Endodermal cell (in vitro differentiated cells): ENCODE measurements around the gene TIMM50. TPM values are rescaled to one million over a fixed set of nuclear protein-coding genes. Genes with fewer than 3 reads are reported as not detected.

Experiments
- DNase-seq: peaks from one replicate; pipeline ENCODE4 v3.0.0-alpha.2; 2017
- H3K27ac ChIP-seq: 2 replicates; pipeline ENCODE4 v1.5.1; 2013; ENCODE audit warnings: mild to moderate bottlenecking, low read depth, low read length, moderate library complexity
- H3K27me3 ChIP-seq: 2 replicates; pipeline ENCODE4 v1.6.1; 2013; ENCODE audit warnings: mild to moderate bottlenecking, low read length, moderate library complexity; ENCODE audit not compliant: insufficient read depth, control insufficient read depth, poor library complexity, severe bottlenecking
- H3K36me3 ChIP-seq: 2 replicates; pipeline ENCODE4 v1.7.0; 2013; ENCODE audit warnings: mild to moderate bottlenecking, low read length, moderate library complexity; ENCODE audit not compliant: control insufficient read depth, insufficient read depth
- H3K4me1 ChIP-seq: one replicate; pipeline ENCODE4 v1.7.0; 2013; ENCODE audit warnings: low read length; ENCODE audit not compliant: control insufficient read depth, insufficient read depth
- H3K4me3 ChIP-seq: 2 replicates; pipeline ENCODE4 v1.5.1; 2013; ENCODE audit warnings: mild to moderate bottlenecking, low read length, moderate library complexity
- H3K9ac ChIP-seq: 2 replicates; pipeline ENCODE4 v1.6.1; 2013; ENCODE audit warnings: mild to moderate bottlenecking, low read length, moderate library complexity; ENCODE audit not compliant: poor library complexity, severe bottlenecking; ENCODE audit errors: extremely low read depth
- H3K9me3 ChIP-seq: 2 replicates; pipeline ENCODE4 v1.6.1; 2013; ENCODE audit warnings: mild to moderate bottlenecking, low read length, moderate library complexity; ENCODE audit not compliant: control insufficient read depth
- H3K27ac Mint-ChIP-seq: 2 replicates; pipeline ENCODE4 v1.8.0; 2020; ENCODE audit warnings: mixed read lengths
- H3K27me3 Mint-ChIP-seq: 2 replicates; pipeline ENCODE4 v1.8.0; 2021; ENCODE audit warnings: mild to moderate bottlenecking, mixed read lengths; ENCODE audit not compliant: insufficient read depth
- H3K36me3 Mint-ChIP-seq: 2 replicates; pipeline ENCODE4 v1.8.0; 2020; ENCODE audit warnings: low read depth, mixed read lengths
- H3K4me1 Mint-ChIP-seq: 2 replicates; pipeline ENCODE4 v1.8.0; 2020; ENCODE audit warnings: mixed read lengths
- H3K4me3 Mint-ChIP-seq: 2 replicates; pipeline ENCODE4 v1.8.0; 2020; ENCODE audit warnings: mild to moderate bottlenecking, moderate library complexity, mixed read lengths
- H3K9me3 Mint-ChIP-seq: 2 replicates; pipeline ENCODE4 v1.8.0; 2020; ENCODE audit warnings: mild to moderate bottlenecking, mixed read lengths
- WGBS, 2 experiments: methylation state at CpG; one replicate each; pipeline versions ENCODE4 v1.1.5 to v1.1.7; 2013; ENCODE audit warnings: missing lambda C conversion rate in 2 of 2, mixed read lengths in 1 of 2; ENCODE audit not compliant: insufficient coverage in 1 of 2, insufficient read length in 1 of 2; 5-methylcytosine and 5-hydroxymethylcytosine counted together
- total RNA-seq, 2 donors: library from RNA; stranded (reverse); fragmentation: NEBNext Ultra II Directional in 1 of 2; extraction: Animal tissue kit (Norgen Biotek cat#: 25700) in 1 of 2; gene quantifications; 2 replicates in 1 of 2; 3 replicates in 1 of 2; pipeline ENCODE4 v1.2.1, GENCODE V29; 2021
- TF ChIP-seq, protein P1 (sequence below): fragments of 200-600 bp; sonication (generic); conservative IDR thresholded peaks from 2 replicates; pipeline ENCODE4 v1.5.0; 2021; ENCODE audit warnings: antibody characterized with exemption, mild to moderate bottlenecking

The TIMM50 gene
- total RNA-seq, 2 donors from 2014 or later: 87.8 to 94.6 TPM

DNA sequence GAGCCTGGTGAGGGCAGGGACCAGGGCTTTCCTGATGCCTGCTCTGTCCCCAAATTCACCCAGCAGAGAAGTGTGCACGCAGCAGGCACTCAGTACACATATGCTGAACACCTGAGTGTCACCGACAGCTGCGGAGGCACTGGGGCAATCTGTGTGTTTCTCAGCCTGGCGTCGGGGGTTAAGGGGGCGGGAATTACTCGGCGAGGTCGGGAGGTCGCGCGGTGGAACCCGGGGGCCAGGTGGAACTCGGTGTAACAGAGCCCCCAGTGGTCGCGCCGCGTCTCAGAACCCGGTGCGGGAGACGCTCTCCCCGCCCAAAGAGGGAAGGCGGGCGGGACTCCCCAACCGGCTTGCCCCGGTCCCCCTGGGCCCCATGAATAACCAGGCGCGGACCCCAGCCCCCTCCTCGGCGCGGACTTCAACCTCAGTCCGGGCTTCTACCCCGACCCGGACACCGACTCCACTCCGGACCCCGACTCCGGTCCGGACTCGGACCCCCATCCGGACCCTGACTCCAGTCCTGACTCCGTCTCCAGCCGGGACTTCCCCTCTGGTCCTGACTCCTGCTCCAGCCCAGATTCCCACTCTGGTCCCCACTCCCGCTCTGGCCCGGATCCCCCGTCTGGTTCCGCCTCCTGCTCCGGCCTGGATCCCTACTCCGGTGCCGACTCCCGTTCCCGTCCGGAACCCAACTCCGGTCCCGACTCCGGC, 34.4 kb downstream of the TIMM50 start, which contains the start of gene SELENOV:
TSS of gene SELENOV (plus strand) at position 300 of the 711 bp plus-strand sequence. CDS start at position 374, 74 bp downstream.
- no peaks in the 10 kb centered on the region for H3K4me1 ChIP-seq
- Mint-ChIP-seq H3K4me1 (peaks cover 19% of the 10 kb centered on the region), H3K36me3 (peaks cover 8% of the 10 kb centered on the region), H3K9me3 (no peaks in the 10 kb centered on the region), H3K27ac (peak within 1 kb of the TSS; percentile 70), H3K27me3 (peaks cover 34% of the 10 kb centered on the region), H3K4me3 (peak within 1 kb of the TSS; percentile 84)
- peaks cover 36% of the 10 kb centered on the region for H3K27me3 ChIP-seq
- TF ChIP-seq, protein P1, sequence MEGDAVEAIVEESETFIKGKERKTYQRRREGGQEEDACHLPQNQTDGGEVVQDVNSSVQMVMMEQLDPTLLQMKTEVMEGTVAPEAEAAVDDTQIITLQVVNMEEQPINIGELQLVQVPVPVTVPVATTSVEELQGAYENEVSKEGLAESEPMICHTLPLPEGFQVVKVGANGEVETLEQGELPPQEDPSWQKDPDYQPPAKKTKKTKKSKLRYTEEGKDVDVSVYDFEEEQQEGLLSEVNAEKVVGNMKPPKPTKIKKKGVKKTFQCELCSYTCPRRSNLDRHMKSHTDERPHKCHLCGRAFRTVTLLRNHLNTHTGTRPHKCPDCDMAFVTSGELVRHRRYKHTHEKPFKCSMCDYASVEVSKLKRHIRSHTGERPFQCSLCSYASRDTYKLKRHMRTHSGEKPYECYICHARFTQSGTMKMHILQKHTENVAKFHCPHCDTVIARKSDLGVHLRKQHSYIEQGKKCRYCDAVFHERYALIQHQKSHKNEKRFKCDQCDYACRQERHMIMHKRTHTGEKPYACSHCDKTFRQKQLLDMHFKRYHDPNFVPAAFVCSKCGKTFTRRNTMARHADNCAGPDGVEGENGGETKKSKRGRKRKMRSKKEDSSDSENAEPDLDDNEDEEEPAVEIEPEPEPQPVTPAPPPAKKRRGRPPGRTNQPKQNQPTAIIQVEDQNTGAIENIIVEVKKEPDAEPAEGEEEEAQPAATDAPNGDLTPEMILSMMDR: peak; percentile 59
- peak within 1 kb of the TSS; percentile 62 for H3K9ac ChIP-seq
- no peaks in the 10 kb centered on the region for H3K36me3 ChIP-seq
- no peak within 1 kb of the TSS for H3K27ac ChIP-seq
- DNase-seq: peak; percentile 92
- WGBS, 2 experiments: 0 to 1% methylated on average over 27 to 56 of the region's 56 CpGs
- no peaks in the 10 kb centered on the region for H3K9me3 ChIP-seq
- peak within 1 kb of the TSS; percentile 91 for H3K4me3 ChIP-seq

DNA sequence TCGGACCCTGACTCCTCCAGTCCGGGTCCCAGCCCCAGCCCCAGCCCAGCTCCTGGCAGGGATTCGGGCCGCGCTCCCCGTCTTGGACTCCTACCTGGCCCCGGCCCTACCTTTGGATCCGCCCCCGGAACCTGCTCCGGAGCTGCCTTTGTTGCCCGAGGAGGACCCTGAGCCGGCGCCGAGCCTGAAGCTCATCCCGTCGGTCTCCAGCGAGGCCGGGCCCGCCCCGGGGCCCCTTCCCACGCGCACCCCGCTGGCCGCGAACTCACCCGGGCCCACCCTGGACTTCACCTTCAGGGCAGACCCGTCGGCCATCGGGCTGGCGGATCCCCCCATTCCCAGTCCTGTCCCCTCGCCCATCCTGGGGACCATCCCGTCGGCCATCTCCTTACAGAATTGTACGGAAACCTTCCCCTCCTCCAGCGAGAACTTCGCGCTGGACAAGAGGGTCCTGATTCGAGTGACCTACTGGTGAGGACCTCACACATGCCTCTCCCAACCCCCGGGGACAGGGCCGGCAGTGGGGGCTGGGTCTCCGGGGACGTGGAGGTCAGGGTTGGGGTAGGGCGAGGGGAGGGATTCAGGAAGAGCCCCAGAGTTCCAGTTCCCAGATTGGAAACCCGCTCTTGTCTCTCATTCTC, 35.0 kb downstream of the TIMM50 start:
- peaks cover 11% of the 10 kb centered on the region for H3K36me3 Mint-ChIP-seq
- H3K9me3 ChIP-seq: no peaks in the 10 kb centered on the region
- H3K36me3 ChIP-seq: no peaks in the 10 kb centered on the region
- peak overlapping the region; percentile 84 for H3K4me3 Mint-ChIP-seq
- H3K27ac ChIP-seq: no peak overlapping the region
- H3K9me3 Mint-ChIP-seq: no peaks in the 10 kb centered on the region
- DNase-seq: peak; percentile 91
- TF ChIP-seq, protein P1: no peak
- peak overlapping the region; percentile 91 for H3K4me3 ChIP-seq
- peaks cover 36% of the 10 kb centered on the region for H3K27me3 ChIP-seq
- no peaks in the 10 kb centered on the region for H3K4me1 ChIP-seq
- 3 to 7% methylated on average over 11 to 44 of the region's 44 CpGs for WGBS, 2 experiments
- H3K4me1 Mint-ChIP-seq: peaks cover 19% of the 10 kb centered on the region
- H3K9ac ChIP-seq: peak overlapping the region; percentile 62
- peak overlapping the region; percentile 70 for H3K27ac Mint-ChIP-seq
- H3K27me3 Mint-ChIP-seq: peaks cover 30% of the 10 kb centered on the region

DNA sequence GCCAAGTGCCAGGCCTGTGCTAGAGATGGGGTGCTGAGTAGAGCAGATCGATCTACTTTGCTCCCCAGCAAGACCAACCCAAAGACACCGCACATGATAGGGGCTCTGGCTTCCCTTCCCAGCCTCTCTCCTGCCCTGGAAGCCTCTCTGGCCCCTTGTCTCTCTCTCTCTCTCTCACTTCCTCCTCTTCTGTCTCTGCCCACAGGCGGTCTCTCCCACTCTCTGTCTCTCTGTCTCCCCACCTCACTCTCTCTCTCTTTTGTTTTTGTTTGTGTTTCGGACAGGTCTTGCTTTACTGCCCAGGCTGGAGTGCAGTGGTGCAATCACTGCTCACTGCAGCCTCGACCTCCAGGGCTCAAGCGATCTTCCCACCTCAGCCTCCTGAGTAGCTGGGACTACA, 35.6 kb downstream of the TIMM50 start:
- Mint-ChIP-seq H3K27ac (peak overlapping the region; percentile 17), H3K27me3 (peaks cover 30% of the 10 kb centered on the region), H3K9me3 (no peaks in the 10 kb centered on the region), H3K36me3 (peaks cover 15% of the 10 kb centered on the region), H3K4me3 (peak overlapping the region; percentile 84), H3K4me1 (peaks cover 19% of the 10 kb centered on the region)
- DNase-seq: no peak
- TF ChIP-seq, protein P1: no peak
- Histone ChIP-seq H3K9me3 (no peaks in the 10 kb centered on the region), H3K4me3 (peak overlapping the region; percentile 91), H3K9ac (peak overlapping the region; percentile 62), H3K36me3 (peaks cover 3% of the 10 kb centered on the region), H3K27me3 (peaks cover 36% of the 10 kb centered on the region), H3K4me1 (no peaks in the 10 kb centered on the region), H3K27ac (no peak overlapping the region)
- WGBS, 2 experiments: 62 to 71% methylated on average over 4 to 6 of the region's 6 CpGs
